ENCODE results near the gene DNAJC11.
A peak's percentile ranks its signal among the peaks of the same experiment; 100 is the strongest.

DNAJC11 gene

DNA sequence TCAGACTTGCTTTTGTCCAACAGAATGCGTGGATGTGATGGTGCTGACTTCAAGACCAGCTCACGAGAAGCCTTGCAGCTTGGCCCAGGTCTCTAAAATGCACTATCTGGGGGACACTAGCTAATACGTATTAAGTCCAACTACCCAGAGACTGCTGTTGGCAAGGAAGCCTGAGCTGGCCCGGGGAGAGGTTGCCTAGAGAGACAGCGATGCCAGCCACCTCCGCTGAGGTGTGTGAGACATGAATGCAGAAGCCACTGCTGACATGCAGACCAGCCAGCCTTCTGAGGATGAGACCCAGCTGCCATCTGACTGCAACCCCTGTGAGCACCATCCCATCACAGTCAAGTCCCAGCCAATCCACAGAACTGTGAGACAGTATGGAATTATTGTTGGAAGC lies 44.5 kb downstream of the DNAJC11 start:
- DNase-seq (ENCODE audit: low read depth), result no peak
- TF ChIP-seq, protein P1, sequence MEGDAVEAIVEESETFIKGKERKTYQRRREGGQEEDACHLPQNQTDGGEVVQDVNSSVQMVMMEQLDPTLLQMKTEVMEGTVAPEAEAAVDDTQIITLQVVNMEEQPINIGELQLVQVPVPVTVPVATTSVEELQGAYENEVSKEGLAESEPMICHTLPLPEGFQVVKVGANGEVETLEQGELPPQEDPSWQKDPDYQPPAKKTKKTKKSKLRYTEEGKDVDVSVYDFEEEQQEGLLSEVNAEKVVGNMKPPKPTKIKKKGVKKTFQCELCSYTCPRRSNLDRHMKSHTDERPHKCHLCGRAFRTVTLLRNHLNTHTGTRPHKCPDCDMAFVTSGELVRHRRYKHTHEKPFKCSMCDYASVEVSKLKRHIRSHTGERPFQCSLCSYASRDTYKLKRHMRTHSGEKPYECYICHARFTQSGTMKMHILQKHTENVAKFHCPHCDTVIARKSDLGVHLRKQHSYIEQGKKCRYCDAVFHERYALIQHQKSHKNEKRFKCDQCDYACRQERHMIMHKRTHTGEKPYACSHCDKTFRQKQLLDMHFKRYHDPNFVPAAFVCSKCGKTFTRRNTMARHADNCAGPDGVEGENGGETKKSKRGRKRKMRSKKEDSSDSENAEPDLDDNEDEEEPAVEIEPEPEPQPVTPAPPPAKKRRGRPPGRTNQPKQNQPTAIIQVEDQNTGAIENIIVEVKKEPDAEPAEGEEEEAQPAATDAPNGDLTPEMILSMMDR (IDR thresholded peaks at IDR 0.05; ENCODE audit: low read depth, low read length), result no peak
- TF ChIP-seq POLR2A (IDR thresholded peaks at IDR 0.05; ENCODE audit: extremely low read depth, insufficient read length) (no peak), MYC (IDR thresholded peaks at IDR 0.05; ENCODE audit: low read depth, low read length) (no peak)
- TF ChIP-seq, protein P2, sequence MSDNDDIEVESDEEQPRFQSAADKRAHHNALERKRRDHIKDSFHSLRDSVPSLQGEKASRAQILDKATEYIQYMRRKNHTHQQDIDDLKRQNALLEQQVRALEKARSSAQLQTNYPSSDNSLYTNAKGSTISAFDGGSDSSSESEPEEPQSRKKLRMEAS (IDR thresholded peaks at IDR 0.05; ENCODE audit: low read depth, low read length), result no peak
- no peak overlapping the region for H3K4me3 ChIP-seq (ENCODE audit: low read depth, low read length)

DNA sequence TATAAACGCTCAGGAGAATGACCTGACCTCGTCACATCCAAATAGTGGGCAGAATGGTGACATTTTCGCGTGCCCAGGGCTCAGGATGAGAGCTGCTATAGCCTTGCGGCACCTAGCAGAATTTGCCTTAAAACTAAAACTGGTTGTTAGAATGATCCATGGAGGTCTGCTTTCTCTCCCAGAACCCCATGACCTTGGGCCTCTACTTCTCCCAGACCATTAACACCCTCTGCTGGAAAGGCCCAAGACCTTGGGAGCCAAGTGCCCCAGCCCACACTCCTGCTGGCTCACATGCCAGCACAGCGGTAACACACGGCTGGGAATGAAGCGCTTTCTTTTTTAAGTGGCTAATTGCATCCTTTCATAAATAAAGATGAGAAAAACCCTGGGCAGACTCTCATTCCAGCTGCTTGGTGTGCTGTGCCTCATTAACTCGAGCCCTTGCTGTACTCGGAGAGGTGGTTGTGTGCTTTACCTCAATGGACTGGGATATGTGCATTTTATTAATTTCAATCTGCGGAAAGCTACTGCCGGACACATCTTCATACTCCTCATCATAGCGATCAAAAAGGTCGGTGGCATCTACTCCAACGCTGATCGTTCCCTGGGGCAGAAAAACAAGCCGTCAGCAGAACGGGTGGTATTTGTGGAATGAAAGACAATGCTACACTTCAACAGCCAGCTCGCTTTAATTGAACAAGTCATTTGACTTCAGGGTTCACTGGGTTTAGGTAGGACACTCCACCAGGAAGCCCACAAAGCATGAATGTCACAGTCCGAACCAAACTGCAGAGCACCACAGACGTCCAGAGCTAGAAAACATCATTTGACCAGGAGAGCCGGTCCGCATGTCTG lies 48.0 kb downstream of the DNAJC11 start:
- H3K4me3 ChIP-seq (ENCODE audit: low read depth, low read length), result no peak overlapping the region

DNA sequence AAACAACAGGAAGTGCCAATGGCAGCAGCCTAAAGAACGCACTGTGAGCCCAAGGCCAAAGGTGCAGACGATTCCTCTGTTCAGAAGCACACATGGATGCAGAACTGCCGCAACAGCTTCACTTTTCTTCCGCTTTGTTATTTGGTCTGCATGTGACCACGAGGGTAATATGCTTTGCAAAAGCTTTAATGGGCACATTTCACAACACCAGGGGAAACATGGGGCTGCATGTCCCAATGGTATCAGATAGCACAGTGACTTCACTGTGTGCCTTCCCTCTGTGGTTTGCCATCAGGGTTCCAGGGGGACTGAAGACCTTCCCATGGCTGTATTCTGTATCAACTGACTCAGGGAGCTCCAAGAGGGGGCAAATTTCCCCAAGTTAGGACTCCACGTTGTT lies 48.6 kb downstream of the DNAJC11 start:
- TF ChIP-seq POLR2A (IDR thresholded peaks at IDR 0.05; ENCODE audit: extremely low read depth, insufficient read length) (no peak), MYC (IDR thresholded peaks at IDR 0.05; ENCODE audit: low read depth, low read length) (peak; percentile 98)
- TF ChIP-seq, protein P2 (IDR thresholded peaks at IDR 0.05; ENCODE audit: low read depth, low read length), result peak; percentile 97
- DNase-seq (ENCODE audit: low read depth), result peak; percentile 92
- H3K4me3 ChIP-seq (ENCODE audit: low read depth, low read length), result no peak overlapping the region

More for the DNA sequence above, 48.0 kb downstream of the DNAJC11 start:
- TF ChIP-seq, protein P1 (IDR thresholded peaks at IDR 0.05; ENCODE audit: low read depth, low read length), result no peak
- TF ChIP-seq, protein P2 (IDR thresholded peaks at IDR 0.05; ENCODE audit: low read depth, low read length), result no peak
- TF ChIP-seq POLR2A (IDR thresholded peaks at IDR 0.05; ENCODE audit: extremely low read depth, insufficient read length), result no peak
- no peak for TF ChIP-seq MYC (IDR thresholded peaks at IDR 0.05; ENCODE audit: low read depth, low read length)
- no peak for DNase-seq (ENCODE audit: low read depth)

DNA sequence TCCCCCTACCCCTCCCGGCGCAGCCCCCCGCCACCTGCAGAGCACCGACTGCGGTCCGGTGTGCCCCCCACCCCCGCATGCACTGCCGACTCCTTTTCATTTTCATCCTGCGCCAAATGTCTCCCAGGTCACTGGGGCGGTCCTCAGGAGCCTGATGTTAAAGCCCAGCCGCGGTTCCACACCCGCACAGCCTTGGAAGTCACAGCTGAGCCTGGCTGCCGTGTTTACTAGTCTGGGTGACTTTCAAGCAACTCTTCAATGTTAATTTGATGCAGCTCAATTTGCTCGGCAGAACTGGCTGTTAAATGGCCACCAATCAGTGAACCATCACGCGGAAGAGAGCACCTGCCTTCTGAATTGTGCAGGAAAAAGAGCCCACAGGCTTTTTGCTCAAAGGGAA lies 49.7 kb downstream of the DNAJC11 start:
- no peak for DNase-seq (ENCODE audit: low read depth)
- TF ChIP-seq, protein P2 (IDR thresholded peaks at IDR 0.05; ENCODE audit: low read depth, low read length), result no peak
- TF ChIP-seq, protein P1 (IDR thresholded peaks at IDR 0.05; ENCODE audit: low read depth, low read length), result no peak
- TF ChIP-seq MYC (IDR thresholded peaks at IDR 0.05; ENCODE audit: low read depth, low read length) (no peak), POLR2A (IDR thresholded peaks at IDR 0.05; ENCODE audit: extremely low read depth, insufficient read length) (no peak)
- H3K4me3 ChIP-seq (ENCODE audit: low read depth, low read length), result no peak overlapping the region

DNA sequence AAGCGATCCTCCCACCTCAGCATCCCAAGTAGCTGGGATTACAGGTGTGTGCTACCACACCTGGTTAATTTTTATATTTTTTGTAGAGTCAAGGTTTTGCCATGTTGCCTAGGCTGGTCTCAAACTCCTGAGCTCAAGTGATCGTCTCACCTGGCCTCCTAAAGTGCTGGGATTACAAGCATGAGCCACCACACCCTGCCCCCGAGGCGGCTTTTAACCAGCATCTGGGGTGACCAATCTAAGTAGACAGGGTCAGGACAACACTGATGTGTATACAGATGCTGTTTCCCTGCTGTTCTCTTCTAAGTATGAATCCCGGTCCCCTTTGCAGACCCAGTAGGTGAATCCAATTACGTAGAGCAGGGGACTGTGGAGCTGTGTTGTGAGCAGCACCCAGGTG lies 53.1 kb downstream of the DNAJC11 start:
- H3K4me3 ChIP-seq (ENCODE audit: low read depth, low read length), result no peak overlapping the region
- TF ChIP-seq, protein P2 (IDR thresholded peaks at IDR 0.05; ENCODE audit: low read depth, low read length), result no peak
- no peak for DNase-seq (ENCODE audit: low read depth)

DNA sequence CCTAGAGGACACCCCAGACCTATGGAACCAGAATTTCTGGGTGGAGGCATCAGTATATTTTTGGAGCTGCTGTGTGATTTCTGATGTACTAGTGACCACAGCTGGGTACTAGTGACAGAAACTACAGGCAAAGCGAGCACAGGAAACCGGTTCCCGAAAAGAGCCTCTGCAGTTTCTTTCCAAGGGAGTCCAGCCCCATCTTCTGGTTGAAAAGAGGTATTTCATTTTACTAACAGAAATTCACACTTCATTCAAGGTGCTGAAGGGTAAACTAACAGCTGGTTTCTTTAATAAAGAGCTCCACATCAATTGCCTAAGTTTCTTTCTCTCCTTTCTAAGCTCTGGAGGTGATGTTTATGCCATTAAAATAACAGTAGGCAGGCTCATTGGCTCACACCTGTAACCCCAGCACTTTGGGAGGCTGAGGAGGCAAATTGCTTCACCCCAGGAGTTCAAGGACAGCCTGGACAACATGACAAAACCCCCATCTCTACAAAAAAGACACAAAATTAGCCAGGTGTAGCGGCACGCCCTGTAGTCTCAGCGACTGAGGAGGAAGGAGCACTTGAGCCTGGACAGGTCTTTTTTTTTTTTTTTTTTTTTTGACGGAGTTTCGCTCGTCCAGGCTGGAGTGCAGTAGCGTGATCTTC lies 55.0 kb downstream of the DNAJC11 start:
- no peak overlapping the region for H3K4me3 ChIP-seq (ENCODE audit: low read depth, low read length)
- TF ChIP-seq MYC (IDR thresholded peaks at IDR 0.05; ENCODE audit: low read depth, low read length), result no peak
- TF ChIP-seq, protein P1 (IDR thresholded peaks at IDR 0.05; ENCODE audit: low read depth, low read length), result peak; percentile 39
- peak; percentile 62 for DNase-seq (ENCODE audit: low read depth)

Measured in NB4 (cell line).